Measurements from ENCODE around the gene KLHL30. TPM values are rescaled to one million over a fixed set of nuclear protein-coding genes. Genes with fewer than 3 reads are reported as not detected.

Gene KLHL30
- total RNA-seq, 1 experiment from 2014 or later: not detected

GRCh38 chr2:238113611-238114010 is 24.9 kb upstream of the KLHL30 start:
- no peaks in the 10 kb centered on the region for H3K9me3 ChIP-seq (ENCODE audit: control insufficient read depth, low read depth, low read length)
- H3K23me2 ChIP-seq (ENCODE audit: insufficient read length, low read depth, low read length, poor library complexity, severe bottlenecking): peaks cover 5% of the 10 kb centered on the region
- DNase-seq: peak; percentile 22
- no peak overlapping the region for H4K91ac ChIP-seq (ENCODE audit: insufficient read length, low read depth, low read length)
- H3K9me3 Mint-ChIP-seq: peaks cover 15 to 26% of the 10 kb centered on the region in 2 experiments
- H4K5ac ChIP-seq (ENCODE audit: insufficient read length, low read depth, low read length): no peak overlapping the region
- H2AFZ ChIP-seq (ENCODE audit: low read length): no peak overlapping the region
- H3K9ac ChIP-seq (ENCODE audit: extremely low read depth, insufficient read length, low read length): no peak overlapping the region
- no peaks in the 10 kb centered on the region; the same call in 1 of the 2 replicates for H3K4me1 ChIP-seq (ENCODE audit: insufficient read depth, low read length)
- H2BK15ac ChIP-seq (ENCODE audit: low read depth, low read length): no peak overlapping the region
- H4K20me1 ChIP-seq (ENCODE audit: control insufficient read depth, insufficient read depth, insufficient read length): no peaks in the 10 kb centered on the region
- H2BK5ac ChIP-seq (ENCODE audit: insufficient read length, low read length): no peak overlapping the region
- no peaks in the 10 kb centered on the region for H3K27me3 ChIP-seq (ENCODE audit: insufficient read depth, low read length)
- peak overlapping the region in 1 of 3 experiments; percentile 6; a peak in 1 of 7 replicates for H3K27ac Mint-ChIP-seq
- no peak overlapping the region for H2AK5ac ChIP-seq (ENCODE audit: insufficient read length, low read length)
- no peak overlapping the region for H2BK20ac ChIP-seq (ENCODE audit: low read depth, low read length, poor library complexity, severe bottlenecking)
- H3K56ac ChIP-seq (ENCODE audit: insufficient read length, low read depth, low read length): no peak overlapping the region
- no peaks in the 10 kb centered on the region for H3K79me1 ChIP-seq (ENCODE audit: insufficient read depth, low read depth, low read length, poor library complexity, severe bottlenecking)
- TF ChIP-seq CTCF (conservative IDR thresholded peaks at IDR 0.05): no peak
- WGBS (ENCODE audit: extremely low coverage, insufficient read length, low lambda C conversion rate): no CpG with 5 or more reads among the region's 13 CpGs
- H3K14ac ChIP-seq (ENCODE audit: insufficient read depth, low read length): no peak overlapping the region
- no peak overlapping the region for H3K4ac ChIP-seq (ENCODE audit: low read depth, low read length)
- no peak overlapping the region for H2BK120ac ChIP-seq (ENCODE audit: low read depth, low read length, poor library complexity, severe bottlenecking)
- peaks cover 9% of the 10 kb centered on the region for H3K27me3 Mint-ChIP-seq (ENCODE audit: low read depth)
- peaks cover 9 to 10% of the 10 kb centered on the region in 2 experiments for H3K4me1 Mint-ChIP-seq
- H3K79me2 ChIP-seq (ENCODE audit: insufficient read depth, low read length): no peaks in the 10 kb centered on the region
- H3K27ac ChIP-seq (ENCODE audit: insufficient read length, low read depth, low read length): no peak overlapping the region
- H3T11ph ChIP-seq (ENCODE audit: low read length): no peak overlapping the region
- H3K4me2 ChIP-seq (ENCODE audit: insufficient read depth, insufficient read length, low read length): no peak overlapping the region
- H3K36me3 Mint-ChIP-seq (ENCODE audit: insufficient read depth in 1 of 3, low read depth in 3 of 3): peaks cover 0 to 9% (median 0%) of the 10 kb centered on the region in 3 experiments; a peak in 3 of 7 replicates
- no peak overlapping the region for H2BK12ac ChIP-seq (ENCODE audit: insufficient read length, low read depth, low read length)
- no peak overlapping the region for H3K4me3 Mint-ChIP-seq
- no peak overlapping the region for H3K23ac ChIP-seq (ENCODE audit: insufficient read length, low read depth, low read length)
- H4K8ac ChIP-seq (replicated peaks; ENCODE audit: insufficient read length, low read depth, low read length): no peak overlapping the region
- H3K18ac ChIP-seq (ENCODE audit: insufficient read length, low read depth, low read length): no peak overlapping the region
